Astrocyte (in vitro differentiated cells and primary cell): Measurements from ENCODE around the gene PRKACA. TPM values are rescaled to one million over a fixed set of nuclear protein-coding genes. Genes with fewer than 3 reads are reported as not detected.

Source experiments
- DNase-seq: peaks from one replicate; pipeline ENCODE4 v3.0.0-alpha.2; 2010; ENCODE audit warnings: low read depth
- FAIRE-seq: peaks from 2 replicates; lab custom pipeline; 2011; peaks lifted over from hg19 to GRCh38; lab: Jason Lieb, UNC
- H2AFZ ChIP-seq: 2 replicates; pipeline ENCODE4 v1.6.0; 2012; ENCODE audit warnings: low read depth, low read length, inconsistent platforms
- H3K27ac ChIP-seq: 2 replicates; pipeline ENCODE4 v1.5.1; 2011; ENCODE audit warnings: low read depth, low read length, inconsistent platforms
- H3K27me3 ChIP-seq: 2 replicates; pipeline ENCODE4 v1.6.0; 2011; ENCODE audit warnings: low read length, inconsistent platforms; ENCODE audit not compliant: insufficient read depth
- H3K36me3 ChIP-seq: 2 replicates; pipeline ENCODE4 v1.5.1; 2011; ENCODE audit warnings: low read length, inconsistent platforms; ENCODE audit not compliant: insufficient read depth
- H3K4me1 ChIP-seq: 2 replicates; pipeline ENCODE4 v1.5.1; 2011; ENCODE audit warnings: low read length, inconsistent platforms; ENCODE audit not compliant: insufficient read depth
- H3K4me2 ChIP-seq: 2 replicates; pipeline ENCODE4 v1.6.0; 2012; ENCODE audit warnings: low read length, inconsistent platforms
- H3K4me3 ChIP-seq: 2 replicates; pipeline ENCODE4 v1.5.1; 2011; ENCODE audit warnings: low read depth, mild to moderate bottlenecking, low read length, inconsistent platforms; ENCODE audit not compliant: insufficient read depth
- H3K79me2 ChIP-seq: 2 replicates; pipeline ENCODE4 v1.6.0; 2012; ENCODE audit warnings: mild to moderate bottlenecking, low read length, inconsistent platforms; ENCODE audit not compliant: insufficient read depth
- H3K9ac ChIP-seq: 2 replicates; pipeline ENCODE4 v1.6.0; 2012; ENCODE audit warnings: mild to moderate bottlenecking, low read length, inconsistent platforms
- H3K9me3 ChIP-seq: 2 replicates; pipeline ENCODE4 v1.5.1; 2012; ENCODE audit warnings: low read depth, mild to moderate bottlenecking, low read length, inconsistent platforms; ENCODE audit not compliant: insufficient read depth
- H4K20me1 ChIP-seq: 2 replicates; pipeline ENCODE4 v1.6.0; 2012; ENCODE audit warnings: low read length, inconsistent platforms; ENCODE audit not compliant: insufficient read depth
- H3K27ac Mint-ChIP-seq: one replicate; pipeline ENCODE4 v1.8.0; 2021; ENCODE audit warnings: mild to moderate bottlenecking, mixed read lengths; ENCODE audit not compliant: unreplicated experiment
- H3K27me3 Mint-ChIP-seq: one replicate; pipeline ENCODE4 v1.8.0; 2021; ENCODE audit warnings: low read depth, mixed read lengths; ENCODE audit not compliant: unreplicated experiment
- H3K36me3 Mint-ChIP-seq: one replicate; pipeline ENCODE4 v1.8.0; 2021; ENCODE audit warnings: low read depth, mixed read lengths; ENCODE audit not compliant: unreplicated experiment
- H3K4me1 Mint-ChIP-seq: one replicate; pipeline ENCODE4 v1.8.0; 2021; ENCODE audit warnings: low read depth, mixed read lengths; ENCODE audit not compliant: unreplicated experiment
- H3K4me3 Mint-ChIP-seq: one replicate; pipeline ENCODE4 v1.8.0; 2021; ENCODE audit warnings: mild to moderate bottlenecking, moderate library complexity, mixed read lengths; ENCODE audit not compliant: unreplicated experiment
- H3K9me3 Mint-ChIP-seq: one replicate; pipeline ENCODE4 v1.8.0; 2021; ENCODE audit warnings: mild to moderate bottlenecking, mixed read lengths; ENCODE audit not compliant: unreplicated experiment
- EZH2 ChIP-seq: IDR thresholded peaks from 2 replicates; pipeline ENCODE4 v1.6.1; 2012; ENCODE audit warnings: mild to moderate bottlenecking, low read length, inconsistent platforms; ENCODE audit not compliant: insufficient read depth
- total RNA-seq: library from RNA; stranded (reverse); gene quantifications from 2 replicates; pipeline ENCODE4 v1.2.1, GENCODE V29; 2021
- TF ChIP-seq, protein P1 (sequence below): IDR thresholded peaks from 2 replicates; pipeline ENCODE4 v1.5.1; 2011; ENCODE audit warnings: low read depth, mild to moderate bottlenecking, inconsistent platforms, low read length, moderate library complexity; ENCODE audit not compliant: insufficient read depth

PRKACA gene
- total RNA-seq, 1 donor from 2014 or later: 80.5 TPM

- H2AFZ ChIP-seq: peak overlapping the region; percentile 56
- DNase-seq: peak; percentile 71
- no peak for FAIRE-seq
- Mint-ChIP-seq H3K4me1 (peaks cover 5% of the 10 kb centered on the region), H3K36me3 (peaks cover 18% of the 10 kb centered on the region), H3K4me3 (peak overlapping the region; percentile 81), H3K27me3 (no peaks in the 10 kb centered on the region), H3K9me3 (peaks cover 9% of the 10 kb centered on the region), H3K27ac (no peak overlapping the region)
- H3K36me3 ChIP-seq: peaks cover 6% of the 10 kb centered on the region
- peak overlapping the region; percentile 57 for H3K4me3 ChIP-seq
- H4K20me1 ChIP-seq: peaks cover 11% of the 10 kb centered on the region
- peaks cover 7% of the 10 kb centered on the region for H3K9me3 ChIP-seq
- H3K9ac ChIP-seq: no peak overlapping the region
- no peaks in the 10 kb centered on the region for H3K27me3 ChIP-seq
- peaks cover 13% of the 10 kb centered on the region for H3K4me1 ChIP-seq
- TF ChIP-seq, protein P1, sequence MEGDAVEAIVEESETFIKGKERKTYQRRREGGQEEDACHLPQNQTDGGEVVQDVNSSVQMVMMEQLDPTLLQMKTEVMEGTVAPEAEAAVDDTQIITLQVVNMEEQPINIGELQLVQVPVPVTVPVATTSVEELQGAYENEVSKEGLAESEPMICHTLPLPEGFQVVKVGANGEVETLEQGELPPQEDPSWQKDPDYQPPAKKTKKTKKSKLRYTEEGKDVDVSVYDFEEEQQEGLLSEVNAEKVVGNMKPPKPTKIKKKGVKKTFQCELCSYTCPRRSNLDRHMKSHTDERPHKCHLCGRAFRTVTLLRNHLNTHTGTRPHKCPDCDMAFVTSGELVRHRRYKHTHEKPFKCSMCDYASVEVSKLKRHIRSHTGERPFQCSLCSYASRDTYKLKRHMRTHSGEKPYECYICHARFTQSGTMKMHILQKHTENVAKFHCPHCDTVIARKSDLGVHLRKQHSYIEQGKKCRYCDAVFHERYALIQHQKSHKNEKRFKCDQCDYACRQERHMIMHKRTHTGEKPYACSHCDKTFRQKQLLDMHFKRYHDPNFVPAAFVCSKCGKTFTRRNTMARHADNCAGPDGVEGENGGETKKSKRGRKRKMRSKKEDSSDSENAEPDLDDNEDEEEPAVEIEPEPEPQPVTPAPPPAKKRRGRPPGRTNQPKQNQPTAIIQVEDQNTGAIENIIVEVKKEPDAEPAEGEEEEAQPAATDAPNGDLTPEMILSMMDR: no peak
- H3K4me2 ChIP-seq: peak overlapping the region; percentile 81
- no peaks in the 10 kb centered on the region for H3K79me2 ChIP-seq
- no peak overlapping the region for H3K27ac ChIP-seq
Observed at GRCh38 chr19:14089662-14090508, 27.7 kb downstream of the PRKACA start.

GRCh38 chr19:14089412-14089661 lies 28.2 kb downstream of the PRKACA start:
- TF ChIP-seq, protein P1: no peak
- no peak for TF ChIP-seq EZH2
- peaks cover 5% of the 10 kb centered on the region for H3K4me1 Mint-ChIP-seq
- peak overlapping the region; percentile 81 for H3K4me2 ChIP-seq
- H3K27me3 ChIP-seq: no peaks in the 10 kb centered on the region
- H3K4me1 ChIP-seq: peaks cover 13% of the 10 kb centered on the region
- H3K36me3 Mint-ChIP-seq: peaks cover 14% of the 10 kb centered on the region
- no peak overlapping the region for H3K9ac ChIP-seq
- peak overlapping the region; percentile 81 for H3K4me3 Mint-ChIP-seq
- H3K27me3 Mint-ChIP-seq: no peaks in the 10 kb centered on the region
- DNase-seq (peak; percentile 29), FAIRE-seq (no peak)
- peaks cover 11% of the 10 kb centered on the region for H4K20me1 ChIP-seq
- H3K27ac Mint-ChIP-seq: no peak overlapping the region
- H3K27ac ChIP-seq: no peak overlapping the region
- H3K4me3 ChIP-seq: peak overlapping the region; percentile 44
- H3K36me3 ChIP-seq: peaks cover 6% of the 10 kb centered on the region
- peaks cover 7% of the 10 kb centered on the region for H3K9me3 ChIP-seq
- H2AFZ ChIP-seq: no peak overlapping the region
- H3K9me3 Mint-ChIP-seq: peaks cover 6% of the 10 kb centered on the region
- no peaks in the 10 kb centered on the region for H3K79me2 ChIP-seq
